ENCODE results near the gene ZNF655.
A peak's percentile ranks its signal among the peaks of the same experiment; 100 is the strongest.

The ZNF655 gene

DNA sequence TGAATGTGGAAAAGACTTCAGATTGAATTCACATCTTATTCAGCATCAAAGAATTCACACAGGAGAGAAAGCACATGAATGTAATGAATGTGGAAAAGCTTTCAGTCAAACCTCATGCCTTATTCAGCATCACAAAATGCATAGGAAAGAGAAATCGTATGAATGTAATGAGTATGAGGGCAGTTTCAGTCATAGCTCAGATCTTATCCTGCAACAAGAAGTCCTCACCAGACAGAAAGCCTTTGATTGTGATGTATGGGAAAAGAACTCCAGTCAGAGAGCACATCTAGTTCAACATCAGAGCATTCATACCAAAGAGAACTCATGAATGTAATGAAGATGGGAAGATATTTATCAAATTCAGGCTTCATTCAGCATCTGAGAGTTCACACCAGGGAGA is 14.8 kb downstream of the ZNF655 start:
- H3K79me2 ChIP-seq (ENCODE audit: control insufficient read depth, low read length): peaks cover 6% of the 10 kb centered on the region; the same call in 1 of the 2 replicates
- no peak overlapping the region for H3K4me2 ChIP-seq (ENCODE audit: low read length)
- H3K4me1 ChIP-seq (ENCODE audit: control insufficient read depth, low read length): peaks cover 23% of the 10 kb centered on the region
- H3K27me3 ChIP-seq (ENCODE audit: control insufficient read depth, low read length): no peaks in the 10 kb centered on the region
- peaks cover 22% of the 10 kb centered on the region; the same call in 1 of the 2 replicates for H3F3A ChIP-seq (ENCODE audit: control insufficient read depth, insufficient read depth)
- H3K9me3 ChIP-seq (ENCODE audit: control insufficient read depth, insufficient read depth, low read length): no peaks in the 10 kb centered on the region
- no peak overlapping the region for H3K4me3 ChIP-seq (ENCODE audit: low read length)
- TF ChIP-seq EZH2phosphoT487 (IDR thresholded peaks at IDR 0.05; ENCODE audit: borderline replicate concordance, low read length): no peak
- TF ChIP-seq, protein P1, sequence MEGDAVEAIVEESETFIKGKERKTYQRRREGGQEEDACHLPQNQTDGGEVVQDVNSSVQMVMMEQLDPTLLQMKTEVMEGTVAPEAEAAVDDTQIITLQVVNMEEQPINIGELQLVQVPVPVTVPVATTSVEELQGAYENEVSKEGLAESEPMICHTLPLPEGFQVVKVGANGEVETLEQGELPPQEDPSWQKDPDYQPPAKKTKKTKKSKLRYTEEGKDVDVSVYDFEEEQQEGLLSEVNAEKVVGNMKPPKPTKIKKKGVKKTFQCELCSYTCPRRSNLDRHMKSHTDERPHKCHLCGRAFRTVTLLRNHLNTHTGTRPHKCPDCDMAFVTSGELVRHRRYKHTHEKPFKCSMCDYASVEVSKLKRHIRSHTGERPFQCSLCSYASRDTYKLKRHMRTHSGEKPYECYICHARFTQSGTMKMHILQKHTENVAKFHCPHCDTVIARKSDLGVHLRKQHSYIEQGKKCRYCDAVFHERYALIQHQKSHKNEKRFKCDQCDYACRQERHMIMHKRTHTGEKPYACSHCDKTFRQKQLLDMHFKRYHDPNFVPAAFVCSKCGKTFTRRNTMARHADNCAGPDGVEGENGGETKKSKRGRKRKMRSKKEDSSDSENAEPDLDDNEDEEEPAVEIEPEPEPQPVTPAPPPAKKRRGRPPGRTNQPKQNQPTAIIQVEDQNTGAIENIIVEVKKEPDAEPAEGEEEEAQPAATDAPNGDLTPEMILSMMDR (IDR thresholded peaks at IDR 0.05; ENCODE audit: low read depth, low read length, poor library complexity, severe bottlenecking): no peak
- H4K20me1 ChIP-seq (ENCODE audit: control insufficient read depth, insufficient read depth, low read depth, low read length): 0 out of 2 replicates have a peak, but pooled peaks cover 8% of the 10 kb centered on the region
- H3K36me3 ChIP-seq (ENCODE audit: control insufficient read depth, low read length): peaks cover 61% of the 10 kb centered on the region
- no peak overlapping the region for H3K27ac ChIP-seq (ENCODE audit: low read depth, low read length)
- no peaks in the 10 kb centered on the region for H3K9me2 ChIP-seq (replicated peaks; ENCODE audit: control insufficient read depth, low read length)

DNA sequence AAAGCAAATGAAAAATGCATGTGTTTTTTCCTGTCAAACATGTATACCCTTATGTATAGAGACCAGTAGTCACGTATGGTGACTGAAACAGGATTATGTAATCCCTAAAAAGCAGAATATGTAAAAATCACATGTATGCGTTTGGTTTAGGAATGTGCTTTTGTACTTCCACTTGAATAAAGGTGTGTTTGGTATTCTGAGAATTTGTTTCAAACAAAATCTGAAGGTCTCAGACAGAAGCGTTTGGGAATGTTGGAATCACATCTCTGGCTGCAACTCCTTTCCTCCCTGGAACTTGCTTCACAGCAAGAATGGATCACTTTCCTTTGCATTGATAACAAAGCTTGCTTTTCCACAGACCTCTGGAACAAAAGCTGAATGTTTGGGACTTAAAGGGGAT is 17.8 kb downstream of the ZNF655 start:
- no peaks in the 10 kb centered on the region for H3K79me2 ChIP-seq (ENCODE audit: control insufficient read depth, low read length)
- H3F3A ChIP-seq (ENCODE audit: control insufficient read depth, insufficient read depth): peaks cover 30% of the 10 kb centered on the region
- peaks cover 33% of the 10 kb centered on the region for H3K36me3 ChIP-seq (ENCODE audit: control insufficient read depth, low read length)
- no peaks in the 10 kb centered on the region for H3K9me3 ChIP-seq (ENCODE audit: control insufficient read depth, insufficient read depth, low read length)
- 0 out of 2 replicates have a peak, but pooled peaks cover 7% of the 10 kb centered on the region for H3K27me3 ChIP-seq (ENCODE audit: control insufficient read depth, low read length)
- no peak overlapping the region for H3K4me2 ChIP-seq (ENCODE audit: low read length)
- H3K9me2 ChIP-seq (replicated peaks; ENCODE audit: control insufficient read depth, low read length): no peaks in the 10 kb centered on the region
- peaks cover 46% of the 10 kb centered on the region for H3K4me1 ChIP-seq (ENCODE audit: control insufficient read depth, low read length)
- TF ChIP-seq, protein P1 (IDR thresholded peaks at IDR 0.05; ENCODE audit: low read depth, low read length, poor library complexity, severe bottlenecking): no peak
- TF ChIP-seq EZH2phosphoT487 (IDR thresholded peaks at IDR 0.05; ENCODE audit: borderline replicate concordance, low read length): no peak
- no peak overlapping the region for H3K4me3 ChIP-seq (ENCODE audit: low read length)
- 0 out of 2 replicates have a peak, but pooled peaks cover 8% of the 10 kb centered on the region for H4K20me1 ChIP-seq (ENCODE audit: control insufficient read depth, insufficient read depth, low read depth, low read length)
- no peak overlapping the region for H3K27ac ChIP-seq (ENCODE audit: low read depth, low read length)

DNA sequence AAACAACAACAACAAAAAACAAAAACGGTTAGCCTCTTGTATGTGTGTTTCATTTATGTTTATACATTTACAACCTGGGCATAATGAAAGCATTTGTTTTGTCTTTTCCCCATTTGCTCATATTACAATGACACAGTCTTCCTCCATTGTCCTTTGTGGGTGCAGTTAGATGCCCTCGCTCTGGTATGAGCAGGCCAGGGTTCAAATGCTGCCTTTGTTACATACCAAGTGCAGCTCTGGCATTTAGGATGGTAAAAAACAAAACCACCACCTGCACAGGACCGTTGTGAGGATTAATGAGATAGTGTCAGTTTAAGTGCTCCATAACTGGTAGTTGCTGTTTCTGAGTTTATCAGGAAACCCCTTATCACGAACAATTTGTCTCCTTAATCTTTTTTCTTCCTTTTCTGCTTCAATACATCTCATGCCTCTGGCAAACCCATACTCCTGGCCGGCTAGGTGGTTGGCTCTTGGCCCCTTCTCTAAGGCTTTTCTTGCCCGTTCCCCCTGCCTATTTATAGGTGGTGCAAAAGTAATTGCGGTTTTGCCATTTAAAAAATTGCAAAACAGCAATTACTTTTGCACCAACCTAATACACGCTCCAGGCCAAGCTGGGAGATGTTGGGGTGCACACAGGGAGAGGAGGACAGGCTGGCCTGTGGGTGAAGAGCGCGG is 21.0 kb downstream of the ZNF655 start:
- H3K4me2 ChIP-seq (ENCODE audit: low read length): peak overlapping the region; percentile 82
- no peaks in the 10 kb centered on the region for H3K9me3 ChIP-seq (ENCODE audit: control insufficient read depth, insufficient read depth, low read length)
- H3F3A ChIP-seq (ENCODE audit: control insufficient read depth, insufficient read depth): peaks cover 30% of the 10 kb centered on the region
- 0 out of 2 replicates have a peak, but pooled peaks cover 5% of the 10 kb centered on the region for H3K36me3 ChIP-seq (ENCODE audit: control insufficient read depth, low read length)
- 0 out of 2 replicates have a peak, but pooled peaks cover 7% of the 10 kb centered on the region for H3K27me3 ChIP-seq (ENCODE audit: control insufficient read depth, low read length)
- 0 out of 2 replicates have a peak, but pooled peaks cover 8% of the 10 kb centered on the region for H4K20me1 ChIP-seq (ENCODE audit: control insufficient read depth, insufficient read depth, low read depth, low read length)
- H3K4me1 ChIP-seq (ENCODE audit: control insufficient read depth, low read length): peaks cover 46% of the 10 kb centered on the region
- no peaks in the 10 kb centered on the region for H3K79me2 ChIP-seq (ENCODE audit: control insufficient read depth, low read length)
- peak overlapping the region; percentile 64 for H3K4me3 ChIP-seq (ENCODE audit: low read length)
- no peaks in the 10 kb centered on the region for H3K9me2 ChIP-seq (replicated peaks; ENCODE audit: control insufficient read depth, low read length)
- no peak overlapping the region for H3K27ac ChIP-seq (ENCODE audit: low read depth, low read length)
- TF ChIP-seq, protein P1 (IDR thresholded peaks at IDR 0.05; ENCODE audit: low read depth, low read length, poor library complexity, severe bottlenecking): no peak
- TF ChIP-seq EZH2phosphoT487 (IDR thresholded peaks at IDR 0.05; ENCODE audit: borderline replicate concordance, low read length): no peak

Data from DOHH2 (cell line).